Esophagus (tissue), 2 donors: ENCODE data around the gene PGM2L1. TPM values are rescaled to one million over a fixed set of nuclear protein-coding genes. Genes with fewer than 3 reads are reported as not detected.

Experiments
- H3K27ac ChIP-seq, 2 donors: one replicate each; pipeline ENCODE4 v1.5.1; 2013; ENCODE audit warnings: low read depth in 2 of 2, mild to moderate bottlenecking in 2 of 2, inconsistent platforms in 1 of 2, low read length in 1 of 2, moderate library complexity in 1 of 2
- H3K27me3 ChIP-seq, 2 donors: one replicate each; pipeline ENCODE4 v1.6.1; 2013; ENCODE audit warnings: low read length in 2 of 2, control low read depth in 1 of 2, mild to moderate bottlenecking in 1 of 2; ENCODE audit not compliant: insufficient read depth in 2 of 2, control insufficient read depth in 1 of 2
- H3K36me3 ChIP-seq, 2 donors: one replicate each; pipeline ENCODE4 v1.6.1; 2013; ENCODE audit warnings: low read length in 1 of 2; ENCODE audit not compliant: control insufficient read depth in 2 of 2, insufficient read depth in 2 of 2
- H3K4me1 ChIP-seq, 2 donors: one replicate each; pipeline ENCODE4 v1.6.1; 2013; ENCODE audit warnings: low read length in 1 of 2; ENCODE audit not compliant: control insufficient read depth in 2 of 2, insufficient read depth in 2 of 2
- H3K4me3 ChIP-seq, 2 donors: one replicate each; pipeline ENCODE4 v1.5.1; 2013; ENCODE audit warnings: low read length in 2 of 2, mild to moderate bottlenecking in 2 of 2, low read depth in 1 of 2, moderate library complexity in 1 of 2
- H3K9me3 ChIP-seq, 2 donors: one replicate each; pipeline ENCODE4 v1.6.1; 2013; ENCODE audit warnings: mild to moderate bottlenecking in 2 of 2, low read depth in 1 of 2, low read length in 1 of 2, moderate library complexity in 1 of 2; ENCODE audit not compliant: control insufficient read depth in 2 of 2, insufficient read depth in 1 of 2
- WGBS, 2 donors: extraction: QIAGEN DNeasy Blood & Tissue Kit; methylation state at CpG; one replicate each; pipeline ENCODE4 v1.1.7; 2013; 5-methylcytosine and 5-hydroxymethylcytosine counted together
- polyA plus RNA-seq, 2 donors: library from polyadenylated mRNA; stranded (reverse); fragments of 200-250 nt; gene quantifications; one replicate each; pipeline ENCODE4 v1.2.3, GENCODE V29; 2013
- donor health status: healthy with polysubstance abuse.
- donor health status: Bipolar disorder and iron deficiency.

Gene PGM2L1
- polyA plus RNA-seq: under 1 TPM; 0.24 to 0.51 TPM

DNA sequence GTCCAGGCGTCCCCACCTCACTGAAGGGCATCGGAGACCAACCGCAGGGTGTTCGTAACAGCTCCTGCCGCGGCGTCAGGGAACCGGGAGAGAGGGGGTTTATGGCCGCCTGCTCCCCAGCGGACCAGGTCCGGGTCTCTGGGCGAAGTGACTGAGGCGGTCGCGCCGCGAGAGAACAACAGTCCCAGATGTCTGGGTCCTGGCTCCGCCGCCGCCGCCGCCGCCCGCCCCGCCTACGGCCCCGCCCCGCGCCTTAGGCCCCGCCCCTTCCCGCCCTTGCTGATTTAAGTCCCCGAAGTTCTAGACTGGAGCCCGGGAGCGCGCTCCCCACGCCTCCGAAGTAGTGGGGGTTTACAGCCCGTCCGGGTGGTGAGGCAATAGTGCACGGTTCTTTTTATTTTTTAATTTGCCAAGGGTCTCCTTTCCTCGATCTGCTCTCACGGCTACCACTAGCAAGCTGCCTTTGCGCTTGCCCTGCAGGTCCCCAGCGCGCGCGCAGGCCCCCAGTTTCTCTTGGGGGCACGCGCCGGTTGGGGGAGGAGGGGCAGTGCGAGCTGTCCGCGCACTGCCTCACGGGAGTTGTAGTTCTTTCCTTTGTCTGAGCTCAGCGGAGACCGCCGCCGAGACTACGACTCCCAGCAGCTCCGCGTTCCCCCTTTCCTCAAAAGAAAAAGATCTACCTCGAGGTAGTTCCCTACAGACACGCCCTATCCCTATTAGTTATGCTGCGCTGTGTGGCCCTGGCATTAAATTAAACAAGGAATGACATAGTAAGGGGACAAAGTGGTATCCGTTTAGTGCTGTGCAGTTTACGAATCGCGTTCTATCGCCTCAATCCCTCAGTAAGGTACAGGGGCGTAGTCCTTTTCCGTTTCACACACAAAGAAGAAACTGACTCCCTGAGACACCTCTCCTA lies at the start of gene PGM2L1:
TSS of gene PGM2L1 (minus strand) at position 190 of the 916 bp plus-strand sequence. CDS start 272 bp downstream, outside the sequence.
- peak within 1 kb of the TSS; percentile 64 to 77 for H3K4me3 ChIP-seq
- no peaks in the 10 kb centered on the region for H3K36me3 ChIP-seq
- 0% methylated on average over 59 to 71 of the region's 71 CpGs for WGBS, 2 donors
- H3K27me3 ChIP-seq: no peaks in the 10 kb centered on the region
- peak within 1 kb of the TSS; percentile 88 to 95 for H3K27ac ChIP-seq
- H3K9me3 ChIP-seq: no peaks in the 10 kb centered on the region
- no peaks in the 10 kb centered on the region for H3K4me1 ChIP-seq

GRCh38 chr11:74447720-74448119 lies 49.5 kb upstream of the PGM2L1 start:
- Histone ChIP-seq H3K27me3 (no peaks in the 10 kb centered on the region), H3K36me3 (no peaks in the 10 kb centered on the region), H3K27ac (no peak overlapping the region), H3K4me3 (no peak overlapping the region), H3K9me3 (no peaks in the 10 kb centered on the region), H3K4me1 (peaks cover 0 to 2% of the 10 kb centered on the region in 2 donors)

DNA sequence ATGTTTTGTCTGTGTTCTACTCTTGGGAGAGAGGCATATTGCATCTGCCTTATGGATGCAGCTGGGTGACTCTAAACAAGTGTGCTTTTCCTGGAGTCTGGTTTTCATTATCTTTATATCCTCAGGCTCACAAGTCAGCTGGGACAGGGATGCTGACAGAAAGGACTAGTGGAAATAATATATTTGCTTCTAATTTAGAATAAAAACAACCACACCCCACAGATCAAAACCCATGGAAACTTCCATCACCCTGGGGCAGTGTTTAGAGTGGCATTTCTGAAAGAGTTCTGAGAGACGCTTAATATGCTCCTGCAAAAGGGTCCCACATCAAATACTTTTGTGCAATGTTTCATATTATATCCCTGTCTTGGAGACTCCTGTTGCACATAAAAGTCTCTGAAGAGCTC lies 48.3 kb upstream of the PGM2L1 start:
- Histone ChIP-seq H3K27ac (no peak overlapping the region), H3K9me3 (no peaks in the 10 kb centered on the region), H3K36me3 (no peaks in the 10 kb centered on the region), H3K4me1 (peaks cover 0 to 2% of the 10 kb centered on the region in 2 donors), H3K4me3 (no peak overlapping the region), H3K27me3 (no peaks in the 10 kb centered on the region)
- 56 to 79% methylated on average over 1 of the region's 1 CpG for WGBS, 2 donors

GRCh38 chr11:74444173-74444826 lies 46.1 kb upstream of the PGM2L1 start:
- Histone ChIP-seq H3K36me3 (no peaks in the 10 kb centered on the region), H3K27ac (no peak overlapping the region)

DNA sequence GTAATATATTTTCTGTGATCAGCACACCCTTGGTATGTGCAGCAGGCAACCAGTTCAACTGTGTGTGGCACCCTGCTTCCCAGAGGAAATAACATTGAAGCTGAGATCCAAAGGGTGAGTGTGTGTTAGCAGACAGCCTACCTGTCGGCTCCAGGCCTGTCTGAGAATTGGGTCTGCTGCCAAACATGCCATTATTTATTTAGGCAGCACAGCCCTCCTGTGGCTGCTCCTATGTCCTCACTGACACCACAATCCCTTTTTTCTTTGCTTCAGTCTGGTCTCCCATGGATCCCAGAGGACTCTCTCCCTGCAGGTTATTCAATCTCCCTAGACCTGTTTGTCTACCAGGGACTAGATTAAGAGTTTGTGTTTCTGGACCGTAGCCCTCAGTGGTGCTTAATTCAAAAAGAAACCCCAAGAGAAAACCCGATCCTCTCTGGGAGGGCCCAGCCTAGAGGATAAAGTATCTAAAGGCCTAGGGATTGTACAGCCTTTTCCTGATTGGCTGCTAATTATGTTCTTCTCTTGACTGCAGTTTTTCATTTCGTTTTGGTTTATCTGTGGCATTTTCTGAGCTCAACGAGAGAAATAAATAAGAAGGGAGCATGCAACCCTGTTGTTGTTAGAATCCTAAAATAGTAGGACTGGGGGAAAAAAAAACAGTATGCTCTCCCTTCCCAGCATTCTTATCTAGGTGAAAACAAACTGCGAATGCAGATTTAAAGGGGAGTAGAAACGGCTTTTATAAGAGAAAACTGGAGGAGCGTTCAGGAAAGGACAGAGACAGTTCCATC lies 45.0 kb upstream of the PGM2L1 start:
- H3K27ac ChIP-seq: no peak overlapping the region
- H3K4me1 ChIP-seq: peaks cover 0 to 2% of the 10 kb centered on the region in 2 donors
- H3K27me3 ChIP-seq: no peaks in the 10 kb centered on the region
- WGBS, 2 donors: 41 to 44% methylated on average over 8 of the region's 8 CpGs
- H3K4me3 ChIP-seq: no peak overlapping the region
- no peaks in the 10 kb centered on the region for H3K36me3 ChIP-seq
- H3K9me3 ChIP-seq: no peaks in the 10 kb centered on the region

More at GRCh38 chr11:74444173-74444826, 46.1 kb upstream of the PGM2L1 start:
- no peaks in the 10 kb centered on the region for H3K27me3 ChIP-seq
- H3K4me3 ChIP-seq: no peak overlapping the region
- H3K4me1 ChIP-seq: peaks cover 0 to 2% of the 10 kb centered on the region in 2 donors
- H3K9me3 ChIP-seq: no peaks in the 10 kb centered on the region
- 59 to 62% methylated on average over 9 of the region's 9 CpGs for WGBS, 2 donors

- H3K9me3 ChIP-seq: no peaks in the 10 kb centered on the region
- H3K36me3 ChIP-seq: no peaks in the 10 kb centered on the region
- no peak overlapping the region for H3K4me3 ChIP-seq
- 37 to 45% methylated on average over 3 of the region's 3 CpGs for WGBS, 2 donors
- peaks cover 0 to 2% of the 10 kb centered on the region in 2 donors for H3K4me1 ChIP-seq
- no peaks in the 10 kb centered on the region for H3K27me3 ChIP-seq
- no peak overlapping the region for H3K27ac ChIP-seq
These were observed 44.4 kb upstream of the PGM2L1 start for GRCh38 chr11:74442636-74443035.

DNA sequence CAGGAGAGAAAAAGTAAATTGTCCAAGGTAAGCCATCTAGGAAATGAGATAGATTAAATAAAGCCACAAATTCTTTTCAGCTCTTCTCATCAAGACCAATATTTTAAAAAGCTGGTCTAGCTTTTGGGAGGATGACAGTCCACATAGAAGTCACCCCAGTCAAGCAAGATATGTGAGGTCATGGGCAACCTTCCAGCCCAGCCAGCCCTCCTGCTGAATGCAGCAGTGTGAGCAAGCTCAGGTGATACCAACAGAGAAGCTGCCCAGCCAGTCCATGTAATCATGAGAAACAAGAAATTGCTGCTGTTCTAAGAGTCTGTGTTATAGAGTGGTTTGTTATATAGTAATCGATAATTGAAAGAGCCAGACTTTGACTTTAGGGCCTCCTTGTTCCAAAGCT lies 40.4 kb upstream of the PGM2L1 start:
- Histone ChIP-seq H3K27me3 (no peaks in the 10 kb centered on the region), H3K4me1 (no peaks in the 10 kb centered on the region), H3K4me3 (no peak overlapping the region), H3K27ac (no peak overlapping the region), H3K9me3 (no peaks in the 10 kb centered on the region), H3K36me3 (no peaks in the 10 kb centered on the region)
- 83 to 96% methylated on average over 1 of the region's 1 CpG for WGBS, 2 donors

DNA sequence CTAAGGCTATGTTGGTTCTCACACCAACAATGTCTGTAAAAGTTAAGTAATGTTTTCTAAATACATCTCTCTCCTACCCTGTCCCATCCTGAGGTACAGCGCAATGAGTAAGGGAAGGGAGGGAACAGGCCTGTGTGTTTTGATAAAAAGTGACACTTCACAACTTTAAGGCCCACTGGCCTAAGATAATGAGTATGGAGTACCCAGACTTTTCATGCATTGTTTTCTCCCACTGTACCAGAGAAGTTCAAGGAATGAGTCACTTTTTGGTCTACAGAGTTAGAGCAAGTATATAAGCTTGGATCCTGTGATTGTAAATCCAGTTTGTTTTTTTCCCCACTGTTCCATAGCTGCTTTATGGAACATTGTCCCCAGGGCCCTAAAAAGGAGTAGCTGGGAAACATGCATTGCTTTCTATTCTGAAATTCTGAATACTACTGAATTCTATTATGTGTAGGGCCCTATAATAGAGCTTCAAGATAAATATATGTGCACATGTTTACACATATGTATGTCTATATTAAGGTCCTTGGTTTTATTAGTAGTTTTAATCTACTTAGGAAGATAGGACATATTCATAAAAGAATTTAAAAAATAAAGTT lies 39.3 kb upstream of the PGM2L1 start:
- no peaks in the 10 kb centered on the region for H3K4me1 ChIP-seq
- H3K27me3 ChIP-seq: no peaks in the 10 kb centered on the region
- no peak overlapping the region for H3K4me3 ChIP-seq
- H3K27ac ChIP-seq: no peak overlapping the region
- 76 to 89% methylated on average over 1 of the region's 1 CpG for WGBS, 2 donors
- H3K36me3 ChIP-seq: no peaks in the 10 kb centered on the region
- no peaks in the 10 kb centered on the region for H3K9me3 ChIP-seq

- Histone ChIP-seq H3K27ac (no peak overlapping the region), H3K4me3 (no peak overlapping the region), H3K9me3 (no peaks in the 10 kb centered on the region), H3K36me3 (no peaks in the 10 kb centered on the region), H3K4me1 (no peaks in the 10 kb centered on the region), H3K27me3 (no peaks in the 10 kb centered on the region)
- WGBS, 2 donors: 66 to 70% methylated on average over 7 of the region's 7 CpGs
These were observed 36.3 kb upstream of the PGM2L1 start for GRCh38 chr11:74434528-74434927.
